Measurements from ENCODE around the gene ZNF423. TPM values are rescaled to one million over a fixed set of nuclear protein-coding genes. Genes with fewer than 3 reads are reported as not detected.

The ZNF423 gene
- total and polyA plus RNA-seq, 10 donors = 0.36 to 7.0 (median 3.7) TPM

Small RNA genes lying within 50 kb of the gene (small RNA-seq; reads per million reads assigned to genes)
- 0 reads per million in 4 donors for gene MRPS21P7
- 0 reads per million in 4 donors for gene MRPS21P8

Other genes starting within 250 kb of the ZNF423 start
- gene CNEP1R1, start 169.1 kb upstream of the ZNF423 start, total RNA-seq = 10 to 100 TPM; 22.6 to 45.4 (median 32.9) TPM
- 10 to 100 TPM in 1 of 3 donors, 1 to 10 TPM in 2; 9.6 to 11.9 (median 9.8) TPM for gene CNEP1R1, start 169.1 kb upstream of the ZNF423 start, polyA plus RNA-seq
- gene HEATR3, start 209.9 kb upstream of the ZNF423 start, total RNA-seq = 10 to 100 TPM; 23.1 to 40.8 (median 25.4) TPM
- 1 to 10 TPM; 8.3 to 9.5 (median 8.4) TPM for gene HEATR3, start 209.9 kb upstream of the ZNF423 start, polyA plus RNA-seq